Left hindlimb (tissue), 1 donor: ENCODE data around the gene KHDC1L.
"Not testable (repeated sequence)": the region's sequence is repeated elsewhere in the genome, so short reads cannot be mapped to it uniquely, and the experiment has no call there.

Experiments
- DNase-seq: peaks from one replicate; pipeline ENCODE4 v3.0.0-alpha.2; 2018

KHDC1L gene

GRCh38 chr6:73203098-73203497 lies 22.2 kb downstream of the KHDC1L start:
- DNase-seq, result no peak

GRCh38 chr6:73200735-73201134 lies 24.6 kb downstream of the KHDC1L start:
- DNase-seq, result no peak

- no peak for DNase-seq
These were observed 25.0 kb downstream of the KHDC1L start for GRCh38 chr6:73200247-73200646.

GRCh38 chr6:73194744-73195143 lies 30.6 kb downstream of the KHDC1L start:
- no peak for DNase-seq

GRCh38 chr6:73193302-73193701 lies 32.0 kb downstream of the KHDC1L start:
- not testable (repeated sequence) for DNase-seq

- no peak for DNase-seq
These were observed 43.2 kb downstream of the KHDC1L start for GRCh38 chr6:73182021-73182607.

- DNase-seq, result no peak
These were observed 44.3 kb downstream of the KHDC1L start for GRCh38 chr6:73180763-73181619.

GRCh38 chr6:73180076-73180738 lies 45.1 kb downstream of the KHDC1L start:
- no peak for DNase-seq

GRCh38 chr6:73177221-73177944 lies 47.9 kb downstream of the KHDC1L start:
- no peak for DNase-seq

- no peak for DNase-seq
These were observed 49.2 kb downstream of the KHDC1L start for GRCh38 chr6:73176057-73176456.

- DNase-seq, result no peak
These were observed 50.6 kb downstream of the KHDC1L start for GRCh38 chr6:73174646-73175045.
